B cell (primary cell): Measurements from ENCODE around the gene CXCL10. TPM values are rescaled to one million over a fixed set of nuclear protein-coding genes. Genes with fewer than 3 reads are reported as not detected.

ENCODE experiments used
- ATAC-seq: fragments of 200-7000 bp; cut with Tn5 transposase; one replicate; pipeline ENCODE4 v1.10.0; 2021; ENCODE audit warnings: low read depth, mild to moderate bottlenecking, moderate number of reproducible peaks, moderate library complexity
- CTCF ChIA-PET: fragments of 350-600 bp; sonication (Branson Sonifier 250); formaldehyde crosslinking; loops from one replicate; lab custom pipeline; 2021; ENCODE audit warnings: antibody characterized with exemption, inconsistent platforms; lab: Charles Lee
- POLR2A ChIA-PET: fragments of 350-600 bp; sonication (Branson Sonifier 250); formaldehyde crosslinking; loops from one replicate; lab custom pipeline; 2021; ENCODE audit warnings: antibody characterized with exemption; lab: Charles Lee
- DNase-seq: peaks from one replicate; pipeline ENCODE4 v3.0.0; 2013
- H2AFZ ChIP-seq: 2 replicates; pipeline ENCODE4 v1.6.1; 2012; ENCODE audit warnings: mild to moderate bottlenecking, low read depth, low read length; ENCODE audit not compliant: insufficient read depth, poor library complexity, severe bottlenecking
- H3K27ac ChIP-seq, 2 donors: 1 replicate in 1 of 2; 2 replicates in 1 of 2; pipeline ENCODE4 v1.5.1; 2012 to 2013; ENCODE audit warnings: low read length in 2 of 2, mild to moderate bottlenecking in 2 of 2, moderate library complexity in 1 of 2
- H3K27me3 ChIP-seq, 4 experiments: fragments of 200-600 bp in 1 of 4; sonication (generic) in 1 of 4; replicated peaks in 1 of 4; 1 replicate in 2 of 4; 2 replicates in 2 of 4; pipeline versions ENCODE4 v1.6.1 to v1.7.0; 2013 to 2016; ENCODE audit warnings: low read length in 3 of 4, mild to moderate bottlenecking in 2 of 4, mixed read lengths in 1 of 4, moderate library complexity in 1 of 4; ENCODE audit not compliant: insufficient read depth in 4 of 4, control insufficient read depth in 3 of 4; ENCODE audit errors: control extremely low read depth in 1 of 4
- H3K36me3 ChIP-seq, 2 experiments: replicated peaks in 1 of 2; 1 replicate in 1 of 2; 2 replicates in 1 of 2; pipeline versions ENCODE4 v1.6.1 to v1.7.1; 2013; ENCODE audit warnings: low read length in 1 of 2; ENCODE audit not compliant: insufficient read depth in 2 of 2, control insufficient read depth in 1 of 2; ENCODE audit errors: control extremely low read depth in 1 of 2, extremely low read depth in 1 of 2
- H3K4me1 ChIP-seq, 2 donors: fragments of 200-600 bp in 1 of 2; sonication (generic) in 1 of 2; 1 replicate in 1 of 2; 2 replicates in 1 of 2; pipeline versions ENCODE4 v1.5.1 to v1.6.1; 2013 to 2017; ENCODE audit warnings: low read length in 2 of 2; ENCODE audit not compliant: control insufficient read depth in 2 of 2, insufficient read depth in 2 of 2
- H3K4me2 ChIP-seq: replicated peaks from 2 replicates; pipeline ENCODE3; 2012; ENCODE audit warnings: mild to moderate bottlenecking, low read depth, low read length; ENCODE audit not compliant: poor library complexity, severe bottlenecking
- H3K4me3 ChIP-seq, 5 experiments: fragments of 200-600 bp in 1 of 5; sonication (generic) in 1 of 5; 1 replicate in 3 of 5; 2 replicates in 2 of 5; pipeline versions ENCODE4 v1.5.1 to v1.7.0; 2011 to 2016; ENCODE audit warnings: low read length in 4 of 5, mild to moderate bottlenecking in 4 of 5, low read depth in 2 of 5, control low read depth in 1 of 5, moderate library complexity in 1 of 5; ENCODE audit not compliant: insufficient read depth in 1 of 5; ENCODE audit errors: control extremely low read depth in 1 of 5, extremely low read depth in 1 of 5
- H3K79me2 ChIP-seq: fragments of 200-600 bp; sonication (generic); one replicate; pipeline ENCODE4 v1.6.0; 2016; ENCODE audit warnings: low read length; ENCODE audit not compliant: control insufficient read depth, insufficient read depth
- H3K9ac ChIP-seq: fragments of 200-600 bp; sonication (generic); 2 replicates; pipeline ENCODE4 v1.6.1; 2017; ENCODE audit warnings: mild to moderate bottlenecking, low read length, moderate library complexity
- H3K9me3 ChIP-seq, 3 donors: one replicate each; pipeline versions ENCODE4 v1.6.1 to v1.7.1; 2013; ENCODE audit warnings: low read length in 2 of 3; ENCODE audit not compliant: control insufficient read depth in 2 of 3, insufficient read depth in 1 of 3; ENCODE audit errors: control extremely low read depth in 1 of 3
- H4K20me1 ChIP-seq: 2 replicates; pipeline ENCODE4 v1.6.0; 2012; ENCODE audit warnings: mild to moderate bottlenecking, low read length; ENCODE audit not compliant: insufficient read depth, control insufficient read depth, poor library complexity, severe bottlenecking
- H3K27ac Mint-ChIP-seq: one replicate; pipeline ENCODE4 v1.8.0; 2021; ENCODE audit warnings: mixed read lengths
- H3K27me3 Mint-ChIP-seq: one replicate; pipeline ENCODE4 v1.8.0; 2021; ENCODE audit warnings: mixed read lengths
- H3K4me1 Mint-ChIP-seq: one replicate; pipeline ENCODE4 v1.8.0; 2021; ENCODE audit warnings: mixed read lengths
- H3K4me3 Mint-ChIP-seq: one replicate; pipeline ENCODE4 v1.8.0; 2021; ENCODE audit warnings: mixed read lengths
- H3K9me3 Mint-ChIP-seq: one replicate; pipeline ENCODE4 v1.8.0; 2022; ENCODE audit warnings: mixed read lengths; ENCODE audit not compliant: insufficient read depth
- CTCF ChIP-seq: fragments of 200-600 bp; IDR thresholded peaks from one replicate; pipeline ENCODE4 v1.8.0; 2022; ENCODE audit warnings: antibody characterized with exemption, mild to moderate bottlenecking
- EZH2 ChIP-seq: IDR thresholded peaks from 2 replicates; pipeline ENCODE4 v1.6.1; 2012; ENCODE audit warnings: borderline replicate concordance, low read depth, mild to moderate bottlenecking, moderate library complexity, low read length; ENCODE audit not compliant: insufficient read depth, poor library complexity, severe bottlenecking
- WGBS: methylation state at CpG from one replicate; pipeline ENCODE4 v1.1.5; 2013; ENCODE audit warnings: missing lambda C conversion rate; ENCODE audit not compliant: insufficient coverage; 5-methylcytosine and 5-hydroxymethylcytosine counted together
- intact Hi-C: fragments of 100-400 bp; cut with micrococcal nuclease; formaldehyde crosslinking; loops from one replicate; pipeline ENCODE4 v1.10.0; 2022
- polyA plus RNA-seq: library from polyadenylated mRNA; depleted of rRNA; stranded (reverse); fragments of >200 nt; gene quantifications from 2 replicates; pipeline ENCODE4 v1.2.3, GENCODE V29; 2012
- total RNA-seq, 2 donors: library from RNA; stranded (reverse); fragments of 120-200 nt in 1 of 2; gene quantifications; 1 replicate in 1 of 2; 2 replicates in 1 of 2; pipeline versions ENCODE4 v1.2.3 to v1.2.4, GENCODE V29; 2013 to 2022

The CXCL10 gene
- total and polyA plus RNA-seq, 2 donors (not counting 1 experiment from before 2014, with no cell fraction given), result 0.07 TPM; not detected in 1

- TF ChIP-seq EZH2 (no peak), CTCF (no peak)
- Mint-ChIP-seq H3K27ac (no peak overlapping the region), H3K9me3 (no peaks in the 10 kb centered on the region), H3K4me3 (no peak overlapping the region), H3K4me1 (no peaks in the 10 kb centered on the region), H3K27me3 (no peaks in the 10 kb centered on the region)
- H3K4me3 ChIP-seq, result no peak overlapping the region
- H3K9ac ChIP-seq, result no peak overlapping the region
- no peak overlapping the region for H3K4me2 ChIP-seq
- H3K4me1 ChIP-seq, result no peaks in the 10 kb centered on the region
- DNase-seq (no peak), ATAC-seq (no peak)
- POLR2A ChIA-PET, result no interaction called here
- H3K36me3 ChIP-seq, result no peaks in the 10 kb centered on the region
- peak overlapping the region; percentile 17 for H2AFZ ChIP-seq
- CTCF ChIA-PET, result interaction anchor here (1.4 kb wide), 1 partner anchor 39 kb away, joined by 4 read pairs; no protein-coding TSS in a partner anchor
- no peaks in the 10 kb centered on the region for H4K20me1 ChIP-seq
- H3K9me3 ChIP-seq, result no peaks in the 10 kb centered on the region
- intact Hi-C loops, result no loop called here
- H3K79me2 ChIP-seq, result no peaks in the 10 kb centered on the region
- WGBS, result no CpG with 5 or more reads among the region's 3 CpGs
- H3K27me3 ChIP-seq, result no peaks in the 10 kb centered on the region
- no peak overlapping the region for H3K27ac ChIP-seq
Measured at GRCh38 chr4:76035141-76035540, 11.8 kb upstream of the CXCL10 start.

GRCh38 chr4:76029300-76029699 is 6.0 kb upstream of the CXCL10 start:
- no peak overlapping the region for H3K9ac ChIP-seq
- WGBS, result no CpG with 5 or more reads among the region's 2 CpGs
- TF ChIP-seq CTCF (no peak), EZH2 (no peak)
- H3K9me3 ChIP-seq, result no peaks in the 10 kb centered on the region
- H3K4me3 ChIP-seq, result no peak overlapping the region
- peaks cover 8 to 11% of the 10 kb centered on the region in 2 donors for H3K4me1 ChIP-seq
- no peak overlapping the region for H2AFZ ChIP-seq
- DNase-seq (no peak), ATAC-seq (no peak)
- Mint-ChIP-seq H3K4me1 (peaks cover 15% of the 10 kb centered on the region), H3K27me3 (no peaks in the 10 kb centered on the region), H3K9me3 (no peaks in the 10 kb centered on the region), H3K27ac (no peak overlapping the region), H3K4me3 (no peak overlapping the region)
- H3K36me3 ChIP-seq, result no peaks in the 10 kb centered on the region
- intact Hi-C loops, result no loop called here
- H3K27ac ChIP-seq, result no peak overlapping the region
- ChIA-PET POLR2A (no interaction called here), CTCF (no interaction called here)
- no peak overlapping the region for H3K4me2 ChIP-seq
- H4K20me1 ChIP-seq, result no peaks in the 10 kb centered on the region
- no peaks in the 10 kb centered on the region for H3K79me2 ChIP-seq
- no peaks in the 10 kb centered on the region for H3K27me3 ChIP-seq
